Mesodermal cell (in vitro differentiated cells): Measurements from ENCODE around the gene CACNG5.

Source experiments
- H3K27ac ChIP-seq: 2 replicates; pipeline ENCODE4 v1.7.0; 2013; ENCODE audit warnings: mild to moderate bottlenecking, low read depth, low read length, moderate library complexity; ENCODE audit not compliant: severe bottlenecking
- H3K36me3 ChIP-seq: 2 replicates; pipeline ENCODE4 v1.7.1; 2013; ENCODE audit warnings: mild to moderate bottlenecking, low read length, moderate library complexity; ENCODE audit not compliant: control insufficient read depth, insufficient read depth
- H3K4me1 ChIP-seq: one replicate; pipeline ENCODE4 v1.7.1; 2013; ENCODE audit warnings: mild to moderate bottlenecking, low read length; ENCODE audit not compliant: insufficient read depth, control insufficient read depth, poor library complexity, severe bottlenecking
- H3K4me3 ChIP-seq: 2 replicates; pipeline ENCODE4 v1.7.0; 2013; ENCODE audit warnings: low read length, control low read depth, mild to moderate bottlenecking; ENCODE audit not compliant: insufficient read depth, poor library complexity, severe bottlenecking; ENCODE audit errors: extremely low read depth
- H3K9me3 ChIP-seq: 2 replicates; pipeline ENCODE4 v1.7.1; 2013; ENCODE audit warnings: mild to moderate bottlenecking, low read length, moderate library complexity; ENCODE audit not compliant: control insufficient read depth
- WGBS, 2 experiments: methylation state at CpG; one replicate each; pipeline ENCODE4 v1.1.5; 2013; ENCODE audit warnings: missing lambda C conversion rate in 2 of 2; ENCODE audit not compliant: insufficient coverage in 2 of 2; 5-methylcytosine and 5-hydroxymethylcytosine counted together

CACNG5 gene

DNA sequence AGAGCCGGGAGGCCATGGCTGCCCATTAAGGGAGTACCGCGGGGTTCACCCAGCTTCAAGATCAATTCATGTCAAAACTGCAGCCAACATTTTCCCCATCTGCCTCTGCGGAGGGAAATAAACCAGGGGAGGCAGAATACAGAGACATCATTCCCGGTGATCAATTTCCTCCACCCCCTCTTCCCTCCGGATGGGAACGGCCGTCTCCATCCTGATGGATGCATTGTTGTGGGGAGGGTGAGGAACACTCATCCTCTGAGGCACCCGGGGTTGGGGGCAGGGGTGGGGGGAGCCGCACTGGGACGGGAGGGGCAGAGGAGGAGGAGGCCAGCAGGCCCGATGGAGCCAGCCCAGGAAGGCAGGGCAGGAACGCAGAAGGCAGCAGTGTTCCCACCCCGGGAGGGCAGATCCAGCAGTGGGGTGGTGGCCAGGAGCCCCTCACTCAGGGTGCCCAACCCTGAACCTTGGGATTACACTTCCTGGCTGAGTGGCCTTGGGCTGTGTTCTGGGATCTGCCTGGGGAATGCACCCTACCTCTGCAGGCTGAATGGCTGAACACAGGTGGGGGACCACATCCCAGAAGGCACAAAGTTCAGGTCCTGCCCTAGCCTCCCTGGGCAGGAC lies 14.2 kb downstream of the CACNG5 start:
- Histone ChIP-seq H3K4me3 (no peak overlapping the region), H3K4me1 (no peaks in the 10 kb centered on the region), H3K36me3 (no peaks in the 10 kb centered on the region), H3K27ac (no peak overlapping the region), H3K9me3 (no peaks in the 10 kb centered on the region)
- 88 to 89% methylated on average over 3 to 9 of the region's 14 CpGs for WGBS, 2 experiments

DNA sequence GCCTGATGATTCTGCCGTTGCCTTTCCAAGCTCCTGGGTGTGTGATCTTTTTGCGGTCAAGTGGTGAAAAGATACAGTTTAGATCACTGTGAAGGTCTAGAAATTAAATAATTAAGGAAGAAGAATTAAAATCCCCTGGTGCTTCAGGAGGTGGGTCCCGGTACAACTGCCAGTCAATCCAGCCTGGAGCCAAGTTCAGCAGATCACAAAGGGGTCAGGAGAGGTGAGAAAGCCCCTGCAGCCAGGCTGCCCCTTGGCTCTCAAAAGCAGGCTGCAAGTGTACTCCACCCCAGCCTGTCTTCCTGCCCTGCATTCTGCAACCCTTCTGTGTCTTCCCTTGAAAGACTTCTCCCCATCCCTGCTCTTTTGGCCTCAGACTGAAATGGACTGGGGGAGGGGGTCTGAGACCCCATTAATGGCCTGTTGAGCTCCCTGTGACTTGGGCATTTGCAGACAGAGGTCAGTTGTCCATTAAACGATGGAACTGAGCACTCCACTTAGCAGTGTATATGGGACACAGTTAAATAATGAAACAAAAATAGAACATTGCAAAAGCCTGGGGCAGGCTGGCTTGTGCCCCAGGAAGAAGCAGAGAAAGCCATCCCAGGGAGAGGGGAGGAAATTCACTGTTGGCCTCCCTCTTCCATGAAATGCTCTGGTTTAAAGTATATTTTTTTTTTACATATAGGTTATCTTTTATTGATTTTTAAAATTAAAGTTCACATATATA lies 15.1 kb downstream of the CACNG5 start:
- 90 to 100% methylated on average over 1 to 2 of the region's 4 CpGs for WGBS, 2 experiments
- H3K4me3 ChIP-seq: no peak overlapping the region
- H3K27ac ChIP-seq: no peak overlapping the region
- no peaks in the 10 kb centered on the region for H3K36me3 ChIP-seq
- H3K4me1 ChIP-seq: no peaks in the 10 kb centered on the region
- no peaks in the 10 kb centered on the region for H3K9me3 ChIP-seq

DNA sequence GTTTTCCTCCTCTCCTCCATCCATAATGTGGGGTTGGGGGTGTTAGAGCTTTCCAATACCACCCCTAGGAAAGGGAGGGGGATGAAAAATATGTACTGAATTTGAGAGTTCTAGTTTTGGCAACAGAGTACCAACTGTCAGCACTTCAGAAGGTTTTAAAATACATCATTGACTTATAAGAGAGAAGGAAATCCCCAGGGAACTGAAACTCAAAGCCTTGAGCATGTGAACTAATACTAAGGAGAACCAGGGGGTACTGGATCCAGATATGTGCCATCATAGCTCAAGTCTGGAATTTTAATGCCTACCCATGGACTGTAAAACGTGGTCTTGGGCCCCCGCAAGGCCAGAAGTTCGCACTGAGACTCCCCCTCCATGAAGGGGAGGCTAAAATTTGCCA lies 15.8 kb downstream of the CACNG5 start:
- Histone ChIP-seq H3K9me3 (no peaks in the 10 kb centered on the region), H3K4me1 (no peaks in the 10 kb centered on the region), H3K36me3 (no peaks in the 10 kb centered on the region), H3K4me3 (no peak overlapping the region), H3K27ac (no peak overlapping the region)
- 95 to 100% methylated on average over 2 of the region's 3 CpGs for WGBS, 2 experiments

DNA sequence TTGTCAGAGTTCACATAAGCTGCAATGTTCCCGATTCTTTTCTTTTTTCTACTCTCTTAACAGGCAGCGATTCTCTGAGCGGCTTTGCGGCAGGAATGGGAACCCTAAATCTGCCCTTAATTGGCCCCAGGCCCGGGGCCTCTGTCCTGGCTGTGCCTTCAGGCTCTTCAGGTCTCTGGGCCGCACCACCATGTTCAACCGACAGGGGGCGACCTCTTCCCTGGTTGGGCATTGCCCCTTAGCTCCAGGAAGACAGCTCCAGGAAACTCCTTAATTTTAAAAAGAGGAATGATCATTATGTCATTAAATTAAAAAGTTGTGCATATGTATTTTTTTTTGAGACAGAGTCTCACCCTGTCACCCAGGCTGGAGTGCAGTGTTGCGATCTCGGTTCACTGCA lies 20.3 kb downstream of the CACNG5 start:
- H3K9me3 ChIP-seq: no peaks in the 10 kb centered on the region
- 74 to 92% methylated on average over 8 to 10 of the region's 10 CpGs for WGBS, 2 experiments
- H3K27ac ChIP-seq: no peak overlapping the region
- H3K4me1 ChIP-seq: no peaks in the 10 kb centered on the region
- H3K36me3 ChIP-seq: no peaks in the 10 kb centered on the region
- no peak overlapping the region for H3K4me3 ChIP-seq

DNA sequence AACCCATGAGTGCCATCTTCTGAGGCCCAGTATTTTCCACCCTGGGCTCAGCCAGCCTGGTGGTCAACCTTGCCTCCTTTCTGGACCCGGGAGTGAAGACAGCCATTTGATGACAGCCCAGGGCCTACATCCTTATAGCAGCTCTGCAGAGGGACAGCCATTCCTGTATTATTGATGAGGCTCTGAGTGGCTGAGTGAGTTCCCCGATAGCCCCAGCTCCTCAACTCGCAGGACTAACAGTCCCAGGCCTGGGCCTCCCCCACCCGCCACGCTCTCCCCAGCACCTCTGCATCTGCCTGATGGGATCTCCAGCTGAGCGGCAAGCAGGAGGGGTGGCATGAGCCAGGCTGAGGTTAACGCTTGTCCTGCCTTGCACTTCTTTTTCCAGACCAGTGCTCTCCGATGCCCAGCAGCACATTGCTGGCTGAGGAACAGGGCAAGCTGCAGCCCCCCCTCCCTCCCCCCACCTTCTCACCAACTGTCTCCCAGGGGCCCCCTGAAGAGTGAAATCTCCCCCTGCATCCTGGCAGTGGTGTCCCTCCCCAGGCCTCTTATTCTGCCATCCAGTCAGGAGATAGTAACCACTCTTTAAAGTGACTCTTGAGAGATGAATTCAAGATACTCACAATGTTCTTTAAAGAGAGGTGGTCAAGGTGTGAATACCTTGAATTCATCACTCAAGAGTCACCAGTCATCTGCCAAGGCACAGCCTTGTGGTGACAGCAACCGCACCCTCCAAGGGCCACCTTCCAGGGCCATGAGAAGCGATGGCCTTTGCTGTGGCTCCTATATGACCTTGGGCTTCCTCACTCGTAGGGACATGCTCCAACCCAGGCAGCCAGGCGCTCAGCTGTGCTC lies 23.5 kb downstream of the CACNG5 start:
- H3K9me3 ChIP-seq: no peaks in the 10 kb centered on the region
- H3K36me3 ChIP-seq: no peaks in the 10 kb centered on the region
- no peak overlapping the region for H3K27ac ChIP-seq
- 85 to 95% methylated on average over 8 to 12 of the region's 12 CpGs for WGBS, 2 experiments
- no peaks in the 10 kb centered on the region for H3K4me1 ChIP-seq
- H3K4me3 ChIP-seq: no peak overlapping the region

DNA sequence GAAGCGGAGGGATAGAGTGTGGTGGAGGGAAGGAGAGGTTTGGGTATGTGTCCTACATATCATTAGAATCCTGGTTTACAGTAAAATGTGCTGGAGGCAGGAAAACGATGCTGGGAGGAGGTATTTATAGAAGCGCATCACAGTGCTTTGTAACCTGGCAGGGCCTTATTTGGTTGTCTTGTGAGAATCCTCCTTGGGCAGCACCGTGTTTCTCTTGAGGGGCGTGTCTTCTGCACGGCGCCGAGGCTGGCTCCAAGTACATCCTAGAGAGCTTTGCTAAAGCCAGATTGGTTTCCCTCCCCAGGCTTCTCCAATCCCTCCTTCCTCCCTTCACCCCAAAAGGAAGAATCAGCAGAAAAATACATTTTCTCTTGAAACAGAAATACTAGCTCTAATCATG lies 24.4 kb downstream of the CACNG5 start:
- no peaks in the 10 kb centered on the region for H3K36me3 ChIP-seq
- 60 to 92% methylated on average over 5 to 7 of the region's 8 CpGs for WGBS, 2 experiments
- H3K9me3 ChIP-seq: no peaks in the 10 kb centered on the region
- H3K27ac ChIP-seq: no peak overlapping the region
- H3K4me1 ChIP-seq: no peaks in the 10 kb centered on the region
- H3K4me3 ChIP-seq: no peak overlapping the region

DNA sequence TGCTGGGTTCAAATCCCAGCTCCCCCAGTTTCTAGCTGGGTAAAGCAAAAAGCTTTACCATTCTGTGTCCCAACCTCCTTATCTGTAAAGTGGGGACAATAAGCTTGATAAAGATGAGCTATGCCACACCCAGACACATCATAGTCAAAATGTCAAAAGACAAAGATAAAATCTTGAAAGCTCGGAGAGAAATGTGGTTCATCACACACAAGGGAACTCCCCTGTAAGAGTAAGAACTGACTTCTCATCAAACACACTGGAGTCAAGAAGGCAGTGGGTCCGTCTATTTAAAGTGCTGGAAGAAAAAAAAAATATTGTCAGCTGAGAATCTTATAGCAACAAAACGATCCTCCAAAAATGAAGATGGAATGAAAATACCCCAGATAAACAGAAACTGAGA lies 25.3 kb downstream of the CACNG5 start:
- H3K36me3 ChIP-seq: no peaks in the 10 kb centered on the region
- H3K4me3 ChIP-seq: no peak overlapping the region
- H3K9me3 ChIP-seq: no peaks in the 10 kb centered on the region
- H3K27ac ChIP-seq: no peak overlapping the region
- WGBS, 2 experiments: no CpG with 5 or more reads among the region's 3 CpGs
- no peaks in the 10 kb centered on the region for H3K4me1 ChIP-seq

DNA sequence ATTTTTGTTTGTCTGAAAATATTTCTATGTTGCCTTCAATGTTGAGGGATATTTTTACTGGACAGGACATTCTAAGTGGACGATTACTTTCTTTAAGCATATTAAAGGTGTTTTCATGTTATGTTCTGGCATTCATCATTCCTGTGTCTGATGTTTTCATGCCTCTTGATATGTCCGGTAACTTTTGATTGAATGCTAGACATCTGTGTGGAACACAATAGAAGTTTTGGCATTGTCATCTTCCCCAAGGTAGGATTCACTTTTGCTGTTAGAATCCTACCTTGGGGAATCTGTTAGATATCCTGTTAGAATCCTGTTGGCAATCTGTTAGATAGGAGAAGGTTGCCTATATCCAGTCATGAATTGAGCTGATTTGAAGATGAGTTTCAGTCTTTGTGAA lies 28.9 kb downstream of the CACNG5 start:
- WGBS, 2 experiments: 100% methylated on average over 1 of the region's 2 CpGs; no CpG with 5 or more reads in 1 of the 2 experiments
- no peaks in the 10 kb centered on the region for H3K4me1 ChIP-seq

DNA sequence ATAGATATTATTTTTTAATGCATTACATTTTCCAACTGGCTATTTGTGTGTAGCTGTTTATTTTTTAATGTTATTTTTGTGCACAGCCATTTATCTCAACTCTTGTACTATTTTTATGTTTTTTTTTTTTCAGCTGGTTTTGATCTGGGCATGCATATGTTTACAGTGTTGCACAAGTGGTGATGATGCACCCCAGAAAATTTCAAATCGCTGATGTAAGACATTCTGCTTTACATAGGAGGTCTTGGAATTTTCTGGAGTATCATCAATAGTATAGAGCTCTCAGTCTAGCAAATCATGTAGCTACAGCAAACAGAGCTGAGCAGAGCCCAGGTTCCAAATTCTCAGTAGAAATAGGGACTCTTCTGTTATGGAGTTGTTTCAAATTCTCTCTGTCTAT lies 30.2 kb downstream of the CACNG5 start:
- WGBS, 2 experiments: 100% methylated on average over 1 of the region's 1 CpG; no CpG with 5 or more reads in 1 of the 2 experiments
- Histone ChIP-seq H3K27ac (no peak overlapping the region), H3K9me3 (no peaks in the 10 kb centered on the region), H3K4me3 (no peak overlapping the region), H3K36me3 (no peaks in the 10 kb centered on the region), H3K4me1 (no peaks in the 10 kb centered on the region)

More for the DNA sequence above, 28.9 kb downstream of the CACNG5 start:
- Histone ChIP-seq H3K27ac (no peak overlapping the region), H3K9me3 (no peaks in the 10 kb centered on the region), H3K36me3 (no peaks in the 10 kb centered on the region), H3K4me3 (no peak overlapping the region)

DNA sequence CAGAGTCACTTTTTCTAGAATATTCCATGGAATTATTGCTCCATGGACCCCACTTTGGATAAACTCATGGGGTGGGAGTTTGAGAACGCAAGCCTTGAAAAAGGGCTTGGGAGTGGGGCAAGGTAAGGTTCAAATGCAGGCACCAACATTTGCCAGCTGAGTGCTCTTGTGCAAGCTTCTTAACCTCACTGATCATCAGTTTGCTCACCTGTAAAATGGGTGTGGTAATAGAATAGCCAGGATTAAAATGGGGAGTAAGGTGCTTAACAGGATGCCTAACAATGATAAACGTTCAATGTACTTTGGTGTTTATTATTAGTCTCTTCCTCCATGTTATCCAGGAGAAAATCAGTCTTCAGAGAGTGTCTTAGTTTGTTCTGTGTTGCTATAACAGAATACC lies 39.0 kb downstream of the CACNG5 start:
- no peaks in the 10 kb centered on the region for H3K4me1 ChIP-seq
- no peaks in the 10 kb centered on the region for H3K36me3 ChIP-seq
- WGBS, 2 experiments: 81 to 100% methylated on average over 1 to 2 of the region's 2 CpGs
- peaks cover 1% of the 10 kb centered on the region for H3K9me3 ChIP-seq
- H3K27ac ChIP-seq: no peak overlapping the region
- H3K4me3 ChIP-seq: no peak overlapping the region
